PC-9 (cell line): ENCODE measurements around the gene STUB1. TPM values are rescaled to one million over a fixed set of nuclear protein-coding genes. Genes with fewer than 3 reads are reported as not detected.
"Not testable (repeated sequence)": the region's sequence is repeated elsewhere in the genome, so short reads cannot be mapped to it uniquely, and the experiment has no call there.

Source experiments
- BruUV-seq: library from RNA; stranded (reverse); fragments of 400-500 nt; replicated peaks from 2 replicates; lab custom pipeline; 2021; lab: Mats Ljungman, UMichigan
- CTCF ChIA-PET: fragments of 300-600 bp; sonication (Branson Sonifier 250); formaldehyde crosslinking; loops from one replicate; lab custom pipeline; 2022; ENCODE audit warnings: antibody characterized with exemption; lab: Charles Lee
- POLR2A ChIA-PET: fragments of 300-600 bp; sonication (Branson Sonifier 250); formaldehyde crosslinking; loops from one replicate; lab custom pipeline; 2022; ENCODE audit warnings: antibody characterized with exemption; ENCODE audit not compliant: unreplicated experiment; lab: Charles Lee
- DNase-seq, 2 experiments: peaks; one replicate each; pipeline versions ENCODE4 v3.0.0 to v3.0.0-alpha.2; 2015 to 2022; ENCODE audit warnings: mixed read lengths in 1 of 2
- H2AFZ ChIP-seq: fragments of 200-600 bp; sonication (generic); 2 replicates; pipeline ENCODE4 v1.8.1; 2017; ENCODE audit warnings: antibody characterized with exemption
- H3F3A ChIP-seq: fragments of 200-600 bp; sonication (generic); 2 replicates; pipeline ENCODE4 v1.8.1; 2017; ENCODE audit warnings: antibody characterized with exemption, mild to moderate bottlenecking, low read depth; ENCODE audit not compliant: insufficient read depth
- H3K27ac ChIP-seq: fragments of 200-600 bp; sonication (generic); 2 replicates; pipeline ENCODE4 v1.6.1; 2016; ENCODE audit warnings: mixed run types
- H3K27me3 ChIP-seq: fragments of 200-600 bp; sonication (generic); 2 replicates; pipeline ENCODE4 v1.6.1; 2016; ENCODE audit warnings: low read depth, mixed run types; ENCODE audit not compliant: insufficient read depth
- H3K36me3 ChIP-seq: fragments of 200-600 bp; sonication (generic); 2 replicates; pipeline ENCODE4 v1.6.1; 2016; ENCODE audit warnings: low read depth, mixed run types
- H3K4me1 ChIP-seq: fragments of 200-600 bp; sonication (generic); replicated peaks from 2 replicates; pipeline ENCODE4 v1.6.1; 2016; ENCODE audit warnings: mixed run types; ENCODE audit not compliant: insufficient read depth
- H3K4me2 ChIP-seq: fragments of 200-600 bp; sonication (generic); 2 replicates; pipeline ENCODE4 v1.6.1; 2017; ENCODE audit warnings: mixed run types
- H3K4me3 ChIP-seq: fragments of 200-600 bp; sonication (generic); 2 replicates; pipeline ENCODE4 v1.6.1; 2016; ENCODE audit warnings: mixed run types
- H3K79me2 ChIP-seq: fragments of 200-600 bp; sonication (generic); 2 replicates; pipeline ENCODE4 v1.6.1; 2017; ENCODE audit warnings: low read depth, mixed run types
- H3K9me2 ChIP-seq: fragments of 200-600 bp; sonication (generic); 2 replicates; pipeline ENCODE4 v1.8.1; 2017; ENCODE audit warnings: mild to moderate bottlenecking; ENCODE audit not compliant: insufficient read depth
- H3K9me3 ChIP-seq: fragments of 200-600 bp; sonication (generic); 2 replicates; pipeline ENCODE4 v1.8.1; 2016; ENCODE audit warnings: low read depth; ENCODE audit not compliant: insufficient read depth
- H4K20me1 ChIP-seq: fragments of 200-600 bp; sonication (generic); 2 replicates; pipeline ENCODE4 v1.8.1; 2017; ENCODE audit not compliant: insufficient read depth
- EZH2 ChIP-seq: fragments of 200-600 bp; sonication (generic); IDR thresholded peaks from 2 replicates; pipeline ENCODE4 v1.8.0; 2017; ENCODE audit warnings: antibody characterized with exemption, low read depth
- intact Hi-C: fragments of 100-400 bp; cut with micrococcal nuclease; formaldehyde crosslinking; loops from one replicate; pipeline ENCODE4 v1.10.0; 2022; ENCODE audit not compliant: unreplicated experiment
- total RNA-seq: library from RNA; stranded (reverse); gene quantifications from 2 replicates; pipeline ENCODE4 v1.2.3, GENCODE V29; 2021
- TF ChIP-seq, protein P1 (sequence below): fragments of 200-600 bp; sonication (generic); conservative IDR thresholded peaks from 2 replicates; pipeline ENCODE4 v1.6.1; 2017; ENCODE audit warnings: mixed run types, antibody characterized with exemption, mild to moderate bottlenecking, moderate library complexity

The STUB1 gene
- total RNA-seq, 1 experiment from 2014 or later, result 174 TPM

GRCh38 chr16:687499-687898 lies 7.3 kb downstream of the STUB1 start:
- no peak overlapping the region for H3K27ac ChIP-seq
- no peak for DNase-seq
- no peak overlapping the region for H3K4me3 ChIP-seq
- H2AFZ ChIP-seq, result no peak overlapping the region
- H3K9me2 ChIP-seq, result no peaks in the 10 kb centered on the region
- peaks cover 26% of the 10 kb centered on the region for H3K79me2 ChIP-seq
- no TSS peak for BruUV-seq
- intact Hi-C loops, result no loop called here
- ChIA-PET POLR2A (no interaction called here), CTCF (no interaction called here)
- no peaks in the 10 kb centered on the region for H3K27me3 ChIP-seq
- peaks cover 11% of the 10 kb centered on the region for H4K20me1 ChIP-seq
- no peaks in the 10 kb centered on the region for H3K9me3 ChIP-seq
- no peak for TF ChIP-seq EZH2
- TF ChIP-seq, protein P1, sequence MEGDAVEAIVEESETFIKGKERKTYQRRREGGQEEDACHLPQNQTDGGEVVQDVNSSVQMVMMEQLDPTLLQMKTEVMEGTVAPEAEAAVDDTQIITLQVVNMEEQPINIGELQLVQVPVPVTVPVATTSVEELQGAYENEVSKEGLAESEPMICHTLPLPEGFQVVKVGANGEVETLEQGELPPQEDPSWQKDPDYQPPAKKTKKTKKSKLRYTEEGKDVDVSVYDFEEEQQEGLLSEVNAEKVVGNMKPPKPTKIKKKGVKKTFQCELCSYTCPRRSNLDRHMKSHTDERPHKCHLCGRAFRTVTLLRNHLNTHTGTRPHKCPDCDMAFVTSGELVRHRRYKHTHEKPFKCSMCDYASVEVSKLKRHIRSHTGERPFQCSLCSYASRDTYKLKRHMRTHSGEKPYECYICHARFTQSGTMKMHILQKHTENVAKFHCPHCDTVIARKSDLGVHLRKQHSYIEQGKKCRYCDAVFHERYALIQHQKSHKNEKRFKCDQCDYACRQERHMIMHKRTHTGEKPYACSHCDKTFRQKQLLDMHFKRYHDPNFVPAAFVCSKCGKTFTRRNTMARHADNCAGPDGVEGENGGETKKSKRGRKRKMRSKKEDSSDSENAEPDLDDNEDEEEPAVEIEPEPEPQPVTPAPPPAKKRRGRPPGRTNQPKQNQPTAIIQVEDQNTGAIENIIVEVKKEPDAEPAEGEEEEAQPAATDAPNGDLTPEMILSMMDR, result no peak
- H3K4me1 ChIP-seq, result peaks cover 34% of the 10 kb centered on the region
- no peak overlapping the region for H3K4me2 ChIP-seq
- H3K36me3 ChIP-seq, result no peaks in the 10 kb centered on the region
- peaks cover 34% of the 10 kb centered on the region for H3F3A ChIP-seq

- Histone ChIP-seq H3K9me2 (no peaks in the 10 kb centered on the region), H3K4me3 (peak overlapping the region; percentile 99), H3K9me3 (no peaks in the 10 kb centered on the region), H3K36me3 (no peaks in the 10 kb centered on the region), H4K20me1 (no peaks in the 10 kb centered on the region; the same call in 1 of the 2 replicates), H3K27me3 (no peaks in the 10 kb centered on the region), H3K27ac (no peak overlapping the region), H3F3A (peaks cover 27% of the 10 kb centered on the region), H3K4me1 (peaks cover 26% of the 10 kb centered on the region), H3K79me2 (peaks cover 13% of the 10 kb centered on the region), H2AFZ (peak overlapping the region; percentile 79), H3K4me2 (peak overlapping the region; percentile 97)
- BruUV-seq, result no TSS peak
- intact Hi-C loops, result no loop called here
- no peak for TF ChIP-seq EZH2
- TF ChIP-seq, protein P1, result no peak
- DNase-seq, result no peak
- ChIA-PET CTCF (no interaction called here), POLR2A (no interaction called here)
Observed at GRCh38 chr16:689175-689897, 9.1 kb downstream of the STUB1 start.

GRCh38 chr16:691242-691641 lies 11.0 kb downstream of the STUB1 start:
- H2AFZ ChIP-seq, intact Hi-C loops, CTCF ChIA-PET, H3K27me3 ChIP-seq, H3K9me2 ChIP-seq, H3K27ac ChIP-seq, H4K20me1 ChIP-seq, H3K36me3 ChIP-seq, H3K9me3 ChIP-seq, BruUV-seq: not testable (repeated sequence)
- POLR2A ChIA-PET, result interaction anchor here (0.7 kb wide), 1 partner anchor 306 kb away, joined by 7 read pairs; no protein-coding TSS in a partner anchor
- peaks cover 18% of the 10 kb centered on the region for H3K4me1 ChIP-seq
- 0 out of 2 replicates have a peak overlapping the region, but pooled peaks have one; percentile 99 for H3K4me3 ChIP-seq
- H3K4me2 ChIP-seq, result peak overlapping the region; percentile 97
- peaks cover 13% of the 10 kb centered on the region for H3K79me2 ChIP-seq
- DNase-seq, result peak in 1 of 2 experiments; percentile 63
- peaks cover 27% of the 10 kb centered on the region for H3F3A ChIP-seq
